HG03175 (cell line): ENCODE measurements around the gene PTPN20.

Experiments used
- ATAC-seq: cut with Tn5 transposase; IDR thresholded peaks from one replicate; pipeline ENCODE4 v1.9.1; 2021; ENCODE audit warnings: mild to moderate bottlenecking, moderate library complexity; ENCODE audit not compliant: unreplicated experiment

Gene PTPN20

GRCh38 chr10:47031901-47032465 lies 120.8 kb downstream of the PTPN20 start:
- no peak for ATAC-seq

GRCh38 chr10:47033081-47033480 lies 121.9 kb downstream of the PTPN20 start:
- ATAC-seq: no peak

- no peak for ATAC-seq
These were observed 122.5 kb downstream of the PTPN20 start for GRCh38 chr10:47033541-47034270.

GRCh38 chr10:47034441-47035051 lies 123.3 kb downstream of the PTPN20 start:
- no peak for ATAC-seq

- ATAC-seq: no peak
These were observed 124.1 kb downstream of the PTPN20 start for GRCh38 chr10:47035171-47035818.

- ATAC-seq: no peak
These were observed 124.7 kb downstream of the PTPN20 start for GRCh38 chr10:47035819-47036337.

- no peak for ATAC-seq
These were observed 125.5 kb downstream of the PTPN20 start for GRCh38 chr10:47036771-47037170.

GRCh38 chr10:47037654-47038425 lies 126.6 kb downstream of the PTPN20 start:
- no peak for ATAC-seq

GRCh38 chr10:47038881-47039561 lies 127.8 kb downstream of the PTPN20 start:
- no peak for ATAC-seq

- no peak for ATAC-seq
These were observed 128.3 kb downstream of the PTPN20 start for GRCh38 chr10:47039562-47039913.

- no peak for ATAC-seq
These were observed 128.8 kb downstream of the PTPN20 start for GRCh38 chr10:47040041-47040491.

- ATAC-seq: no peak
These were observed 129.5 kb downstream of the PTPN20 start for GRCh38 chr10:47040681-47041080.

GRCh38 chr10:47041396-47042198 lies 130.4 kb downstream of the PTPN20 start:
- ATAC-seq: no peak

GRCh38 chr10:47042199-47042473 lies 130.9 kb downstream of the PTPN20 start:
- ATAC-seq: no peak

GRCh38 chr10:47042780-47043750 lies 131.8 kb downstream of the PTPN20 start:
- no peak for ATAC-seq

- no peak for ATAC-seq
These were observed 132.8 kb downstream of the PTPN20 start for GRCh38 chr10:47043928-47044538.

- no peak for ATAC-seq
These were observed 133.5 kb downstream of the PTPN20 start for GRCh38 chr10:47044741-47045140.

- no peak for ATAC-seq
These were observed 134.2 kb downstream of the PTPN20 start for GRCh38 chr10:47045331-47045861.
